GM19035 (cell line): ENCODE measurements around the gene DEF6.

Source experiments
- ATAC-seq: cut with Tn5 transposase; IDR thresholded peaks from one replicate; pipeline ENCODE4 v1.9.1; 2021; ENCODE audit not compliant: unreplicated experiment

Gene DEF6

DNA sequence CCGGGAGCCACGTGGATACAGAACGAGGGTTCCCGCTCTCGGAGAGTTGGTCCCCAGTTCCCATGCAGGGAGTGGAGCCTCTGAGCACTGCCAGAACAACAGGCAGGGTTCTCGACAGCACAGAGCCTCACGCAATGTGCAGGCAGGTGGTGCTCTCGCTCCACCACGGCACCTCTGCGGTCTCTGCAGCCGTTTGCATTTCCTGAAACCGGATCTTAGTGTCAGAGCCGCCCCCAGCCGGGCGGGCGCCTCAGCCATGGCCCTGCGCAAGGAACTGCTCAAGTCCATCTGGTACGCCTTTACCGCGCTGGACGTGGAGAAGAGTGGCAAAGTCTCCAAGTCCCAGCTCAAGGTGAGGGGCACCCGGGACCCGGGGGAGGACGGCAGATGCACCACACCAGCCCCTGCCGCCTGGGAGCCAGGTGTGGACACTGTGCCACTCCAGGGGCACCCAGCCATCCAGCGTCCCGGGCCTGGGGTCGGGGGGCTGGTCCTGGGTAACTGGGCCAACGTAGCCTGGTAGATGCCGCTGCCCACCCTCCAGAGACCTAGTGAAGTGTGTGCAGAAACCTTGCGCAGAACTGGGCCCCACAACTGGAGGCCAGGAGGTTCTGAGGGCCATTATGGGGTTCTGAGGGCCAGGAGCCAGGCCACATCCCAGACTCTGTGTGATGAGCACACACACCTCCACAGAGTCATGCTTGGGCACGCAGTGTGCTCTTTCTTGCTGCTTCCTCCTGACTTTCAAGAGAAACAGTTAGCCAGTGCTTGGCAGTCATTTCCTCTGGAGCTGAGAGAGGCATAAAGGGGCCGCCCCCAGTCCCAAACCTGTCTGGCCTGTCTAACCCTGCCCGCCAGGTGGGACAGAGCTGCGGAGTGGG is at the start of gene DEF6:
TSS of gene DEF6 (plus strand) at position 218 of the 881 bp plus-strand sequence. CDS start at position 257, 39 bp downstream.
- peak; percentile 70 for ATAC-seq

DNA sequence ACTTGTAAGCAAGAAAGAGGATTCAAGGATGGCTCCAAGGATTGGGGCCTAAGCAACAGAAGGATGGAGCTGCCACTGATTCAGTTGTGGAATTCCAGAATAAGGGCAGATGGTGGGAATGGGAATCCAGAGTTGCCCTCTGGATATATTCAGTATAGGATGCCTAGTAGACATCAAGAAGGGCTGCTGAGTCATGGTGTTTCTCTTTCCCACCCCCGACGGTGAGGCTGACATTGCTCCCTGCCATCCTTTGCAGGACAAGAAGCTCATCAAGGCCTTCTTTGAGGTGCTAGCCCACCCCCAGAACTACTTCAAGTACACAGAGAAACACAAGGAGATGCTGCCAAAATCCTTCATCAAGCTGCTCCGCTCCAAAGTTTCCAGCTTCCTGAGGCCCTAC is 49.3 kb upstream of the DEF6 start:
- ATAC-seq = no peak

DNA sequence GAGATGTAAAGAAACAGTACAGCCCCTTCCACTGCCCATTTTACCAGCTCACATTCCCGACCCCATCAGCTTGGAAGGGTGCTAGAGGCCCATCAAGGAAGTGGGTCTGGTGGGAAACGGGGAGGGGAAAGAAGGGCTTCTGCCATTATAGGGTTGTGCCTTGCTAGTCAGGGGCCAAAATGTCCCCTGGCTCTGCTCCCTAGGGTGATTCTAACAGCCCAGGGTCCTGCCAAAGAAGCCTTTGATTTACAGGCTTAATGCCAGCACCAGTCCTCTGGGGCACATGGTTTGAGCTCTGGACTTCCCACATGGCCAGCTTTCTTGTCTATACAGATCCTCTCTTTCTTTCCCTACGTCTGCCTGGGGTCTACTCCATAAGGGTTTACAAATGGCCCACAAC is 48.7 kb upstream of the DEF6 start:
- no peak for ATAC-seq

DNA sequence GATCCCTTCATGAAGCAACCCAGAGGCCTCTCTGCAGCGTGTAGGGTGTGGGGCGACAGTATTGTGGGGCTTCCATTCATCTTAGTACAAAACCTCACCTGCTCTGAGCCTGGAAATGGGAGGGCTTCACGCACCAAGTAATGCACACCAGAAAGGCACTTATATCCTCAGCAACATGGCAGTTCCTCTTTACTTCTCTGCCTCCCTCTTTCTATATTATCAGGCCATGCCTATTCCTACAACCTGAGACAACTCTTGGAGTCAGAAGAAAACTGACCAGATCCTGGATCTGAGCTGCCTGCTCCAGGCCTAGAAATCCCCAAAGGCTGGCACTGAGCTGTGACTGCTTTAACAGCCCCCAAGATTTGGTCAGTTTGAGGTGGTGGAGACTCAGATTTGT is 45.7 kb upstream of the DEF6 start:
- no peak for ATAC-seq

- no peak for ATAC-seq
Measured at GRCh38 chr6:35253249-35253648, 44.4 kb upstream of the DEF6 start.

GRCh38 chr6:35258336-35258735 is 39.3 kb upstream of the DEF6 start:
- ATAC-seq = no peak

DNA sequence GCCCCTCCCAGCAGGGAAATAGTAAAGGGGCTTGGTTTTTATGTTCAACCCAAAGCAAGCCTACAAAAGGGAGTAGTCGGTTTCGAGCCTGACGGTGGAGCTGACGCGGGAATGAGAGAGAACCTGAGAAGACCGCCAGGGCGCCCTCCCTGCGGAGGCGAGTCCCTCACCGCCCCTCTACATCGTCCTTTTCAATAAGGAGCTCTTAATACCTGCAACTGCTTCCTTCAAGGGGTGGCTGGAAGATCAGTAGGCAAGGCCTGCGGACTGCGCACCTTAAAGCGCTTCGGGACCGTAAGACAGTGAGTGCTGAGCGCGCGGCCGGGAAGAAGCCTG is 38.8 kb upstream of the DEF6 start:
- ATAC-seq = peak; percentile 12

GRCh38 chr6:35259194-35259947 is 38.2 kb upstream of the DEF6 start, which contains the start of gene ZNF76:
Gene ZNF76, plus strand, starts transcription at chr6:35259735. Its CDS starts 21,417 bp downstream, at chr6:35281152.
- ATAC-seq = peak; percentile 89

- peak; percentile 35 for ATAC-seq
Measured at GRCh38 chr6:35259948-35260590, 37.5 kb upstream of the DEF6 start.

- no peak for ATAC-seq
Measured at GRCh38 chr6:35260591-35261570, 36.7 kb upstream of the DEF6 start.

GRCh38 chr6:35262596-35262995 is 35.0 kb upstream of the DEF6 start:
- ATAC-seq = no peak

- ATAC-seq = no peak
Measured at GRCh38 chr6:35264550-35265274, 32.9 kb upstream of the DEF6 start.

GRCh38 chr6:35265523-35265922 is 32.1 kb upstream of the DEF6 start:
- no peak for ATAC-seq

DNA sequence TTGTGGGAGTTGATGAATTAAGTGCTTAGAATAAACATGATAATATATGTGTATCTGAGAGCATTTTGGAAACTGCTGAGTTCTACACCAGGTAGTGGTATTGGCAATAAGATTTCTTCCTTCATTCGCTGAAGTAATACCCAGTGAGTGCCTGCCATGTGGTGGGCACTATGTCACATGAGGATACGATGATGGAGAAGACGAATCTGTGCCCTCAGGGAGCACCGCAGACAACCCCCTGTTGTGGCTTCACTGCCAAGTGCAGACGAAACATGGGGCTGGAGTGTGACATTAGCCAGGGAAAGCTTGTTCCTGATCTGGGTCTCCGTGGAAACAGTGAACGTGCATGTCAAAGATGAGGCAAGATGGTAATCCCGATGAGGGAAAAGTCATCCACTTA is 30.2 kb upstream of the DEF6 start:
- no peak for ATAC-seq

DNA sequence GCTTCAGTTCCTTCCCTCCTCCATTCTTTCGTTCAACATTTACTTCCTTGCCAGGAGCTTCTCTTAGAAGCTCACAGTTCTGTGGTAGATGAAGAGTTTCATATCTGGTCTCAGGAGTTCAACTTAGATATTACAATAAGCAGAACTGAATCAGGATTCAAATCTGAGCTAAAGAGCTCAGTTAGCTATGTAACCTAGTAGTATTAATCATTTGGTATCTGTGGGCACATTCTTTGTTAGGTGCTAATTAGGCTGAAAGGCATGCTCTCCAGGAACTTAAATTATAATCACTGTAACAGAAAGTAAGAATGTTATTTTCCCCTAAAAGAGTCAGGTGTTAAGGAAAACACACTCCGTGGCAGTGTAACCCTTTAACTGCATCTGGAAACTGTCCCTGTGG is 29.7 kb upstream of the DEF6 start:
- ATAC-seq = no peak

DNA sequence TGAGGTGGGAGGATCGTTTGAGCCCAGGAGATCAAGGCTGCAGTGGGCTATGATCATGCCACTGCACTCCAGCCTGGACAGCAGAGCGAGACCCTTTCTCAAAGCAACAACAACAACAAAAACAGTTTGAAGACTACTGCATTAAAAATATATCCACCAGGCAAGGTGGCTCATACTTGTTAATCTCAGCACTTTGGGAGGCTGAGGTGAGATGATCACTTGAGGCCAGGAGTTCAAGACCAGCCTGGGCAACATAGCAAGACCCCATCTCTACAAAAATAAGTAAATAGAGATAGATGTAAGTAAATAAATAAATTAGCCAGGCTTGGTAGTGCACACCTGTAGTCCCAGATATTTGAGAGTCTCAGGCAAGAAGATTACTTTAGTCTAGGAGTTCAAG is 25.6 kb upstream of the DEF6 start:
- ATAC-seq = no peak

DNA sequence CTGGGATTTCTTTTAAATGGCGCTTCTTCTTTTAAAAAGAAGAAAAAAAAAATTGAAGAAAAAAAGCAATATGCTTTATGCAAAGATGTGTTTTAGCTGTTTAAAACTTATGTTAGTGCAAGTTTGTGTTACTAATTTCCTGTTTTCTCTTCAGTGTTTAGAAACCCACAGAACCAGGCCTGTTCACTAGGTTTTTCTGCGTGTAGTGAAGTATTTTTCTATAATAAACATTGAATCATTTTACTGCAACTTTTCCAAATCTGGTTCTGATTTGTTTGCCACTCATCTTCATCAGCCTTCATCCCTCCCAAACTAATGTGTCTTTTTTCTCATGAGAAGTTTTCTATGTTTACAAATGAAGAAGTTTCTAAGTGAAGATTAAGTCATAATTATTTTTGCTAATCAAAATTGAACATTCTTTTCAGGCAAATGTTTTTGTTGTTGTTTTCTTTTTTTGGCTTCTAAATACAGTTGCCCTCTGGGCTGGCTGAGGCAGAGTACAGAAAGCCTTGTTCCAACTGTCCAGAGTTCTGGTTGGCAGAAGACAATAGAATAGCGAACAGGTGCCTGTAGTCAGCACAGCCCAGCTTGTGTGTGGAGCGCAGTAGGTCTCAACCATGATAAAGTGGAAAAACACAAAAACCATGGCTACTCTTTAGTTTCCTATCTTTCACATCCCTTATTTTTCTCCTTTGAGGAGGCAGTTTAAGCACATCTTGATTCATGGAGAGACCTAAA is 23.6 kb upstream of the DEF6 start:
- no peak for ATAC-seq

DNA sequence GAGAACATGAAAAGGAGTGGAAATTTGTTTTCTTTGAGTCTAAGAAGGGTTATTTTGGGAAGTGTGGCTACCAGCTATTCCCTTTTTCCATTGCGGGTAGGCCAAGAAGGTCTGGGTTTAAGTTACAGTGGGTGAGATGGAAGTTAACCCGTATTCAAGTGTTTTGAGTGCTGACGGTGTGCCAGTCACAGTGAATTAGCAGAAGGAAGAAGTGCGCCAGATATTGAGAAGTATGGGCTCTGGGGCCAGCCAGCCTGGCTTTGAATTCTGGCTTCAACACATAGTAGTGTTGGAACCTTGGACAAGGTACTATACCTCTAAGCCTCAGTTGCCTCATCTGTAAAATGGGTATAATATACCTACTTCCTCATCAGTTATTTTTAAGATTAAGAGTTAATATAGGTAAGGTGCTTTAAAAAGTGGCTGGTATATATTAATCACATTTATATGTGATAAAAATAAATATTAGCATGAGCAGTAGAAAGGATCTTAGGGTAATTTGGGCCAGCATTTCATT is 21.8 kb upstream of the DEF6 start:
- no peak for ATAC-seq

- no peak for ATAC-seq
Measured at GRCh38 chr6:35278708-35279107, 18.9 kb upstream of the DEF6 start.
